Panc1 (cell line): Measurements from ENCODE around the gene CDH13.

Experiments
- POLR2AphosphoS5 ChIP-seq: IDR thresholded peaks from 2 replicates; pipeline ENCODE4 v1.6.1; 2012; ENCODE audit warnings: mild to moderate bottlenecking, low read depth, low read length, moderate library complexity
- TF ChIP-seq, protein P1 (sequence below): fragments of 450-650 bp; IDR thresholded peaks from 2 replicates; pipeline ENCODE4 v1.5.1; 2017; ENCODE audit warnings: mild to moderate bottlenecking
- TF ChIP-seq, protein P2 (sequence below), 2 experiments: IDR thresholded peaks; 2 replicates each; pipeline ENCODE4 v1.6.1; 2011 to 2012; ENCODE audit warnings: low read depth in 2 of 2, control low read depth in 1 of 2, low read length in 1 of 2, mild to moderate bottlenecking in 1 of 2, moderate library complexity in 1 of 2; ENCODE audit not compliant: insufficient read depth in 1 of 2

DNA sequence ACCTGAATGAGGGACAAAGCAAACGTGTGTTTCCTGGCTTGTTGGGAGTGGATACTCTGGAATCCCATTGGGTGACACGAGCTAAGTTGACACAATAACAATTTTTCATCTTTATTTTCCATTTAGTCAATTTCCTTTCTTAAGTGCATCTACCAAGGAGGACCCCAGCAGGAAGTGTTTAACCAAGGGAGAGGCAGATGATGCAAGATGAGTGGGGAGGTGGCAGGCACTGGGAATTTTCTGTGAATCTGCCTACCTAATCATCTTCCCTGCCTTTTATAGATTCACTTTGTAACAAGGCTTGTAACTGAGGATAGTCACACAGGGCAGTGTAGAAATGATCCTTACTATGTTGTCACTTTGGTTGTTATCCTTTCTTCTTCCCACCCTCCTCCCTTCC lies 863.3 kb downstream of the CDH13 start:
- TF ChIP-seq, protein P1, sequence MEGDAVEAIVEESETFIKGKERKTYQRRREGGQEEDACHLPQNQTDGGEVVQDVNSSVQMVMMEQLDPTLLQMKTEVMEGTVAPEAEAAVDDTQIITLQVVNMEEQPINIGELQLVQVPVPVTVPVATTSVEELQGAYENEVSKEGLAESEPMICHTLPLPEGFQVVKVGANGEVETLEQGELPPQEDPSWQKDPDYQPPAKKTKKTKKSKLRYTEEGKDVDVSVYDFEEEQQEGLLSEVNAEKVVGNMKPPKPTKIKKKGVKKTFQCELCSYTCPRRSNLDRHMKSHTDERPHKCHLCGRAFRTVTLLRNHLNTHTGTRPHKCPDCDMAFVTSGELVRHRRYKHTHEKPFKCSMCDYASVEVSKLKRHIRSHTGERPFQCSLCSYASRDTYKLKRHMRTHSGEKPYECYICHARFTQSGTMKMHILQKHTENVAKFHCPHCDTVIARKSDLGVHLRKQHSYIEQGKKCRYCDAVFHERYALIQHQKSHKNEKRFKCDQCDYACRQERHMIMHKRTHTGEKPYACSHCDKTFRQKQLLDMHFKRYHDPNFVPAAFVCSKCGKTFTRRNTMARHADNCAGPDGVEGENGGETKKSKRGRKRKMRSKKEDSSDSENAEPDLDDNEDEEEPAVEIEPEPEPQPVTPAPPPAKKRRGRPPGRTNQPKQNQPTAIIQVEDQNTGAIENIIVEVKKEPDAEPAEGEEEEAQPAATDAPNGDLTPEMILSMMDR: no peak
- no peak for TF ChIP-seq POLR2AphosphoS5
- TF ChIP-seq, protein P2, sequence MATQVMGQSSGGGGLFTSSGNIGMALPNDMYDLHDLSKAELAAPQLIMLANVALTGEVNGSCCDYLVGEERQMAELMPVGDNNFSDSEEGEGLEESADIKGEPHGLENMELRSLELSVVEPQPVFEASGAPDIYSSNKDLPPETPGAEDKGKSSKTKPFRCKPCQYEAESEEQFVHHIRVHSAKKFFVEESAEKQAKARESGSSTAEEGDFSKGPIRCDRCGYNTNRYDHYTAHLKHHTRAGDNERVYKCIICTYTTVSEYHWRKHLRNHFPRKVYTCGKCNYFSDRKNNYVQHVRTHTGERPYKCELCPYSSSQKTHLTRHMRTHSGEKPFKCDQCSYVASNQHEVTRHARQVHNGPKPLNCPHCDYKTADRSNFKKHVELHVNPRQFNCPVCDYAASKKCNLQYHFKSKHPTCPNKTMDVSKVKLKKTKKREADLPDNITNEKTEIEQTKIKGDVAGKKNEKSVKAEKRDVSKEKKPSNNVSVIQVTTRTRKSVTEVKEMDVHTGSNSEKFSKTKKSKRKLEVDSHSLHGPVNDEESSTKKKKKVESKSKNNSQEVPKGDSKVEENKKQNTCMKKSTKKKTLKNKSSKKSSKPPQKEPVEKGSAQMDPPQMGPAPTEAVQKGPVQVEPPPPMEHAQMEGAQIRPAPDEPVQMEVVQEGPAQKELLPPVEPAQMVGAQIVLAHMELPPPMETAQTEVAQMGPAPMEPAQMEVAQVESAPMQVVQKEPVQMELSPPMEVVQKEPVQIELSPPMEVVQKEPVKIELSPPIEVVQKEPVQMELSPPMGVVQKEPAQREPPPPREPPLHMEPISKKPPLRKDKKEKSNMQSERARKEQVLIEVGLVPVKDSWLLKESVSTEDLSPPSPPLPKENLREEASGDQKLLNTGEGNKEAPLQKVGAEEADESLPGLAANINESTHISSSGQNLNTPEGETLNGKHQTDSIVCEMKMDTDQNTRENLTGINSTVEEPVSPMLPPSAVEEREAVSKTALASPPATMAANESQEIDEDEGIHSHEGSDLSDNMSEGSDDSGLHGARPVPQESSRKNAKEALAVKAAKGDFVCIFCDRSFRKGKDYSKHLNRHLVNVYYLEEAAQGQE (IDR thresholded peaks at IDR 0.05; ENCODE audit: insufficient read depth in 1 of 2, low read depth in 2 of 2, low read length in 1 of 2): no peak
